Cardiac muscle cell (in vitro differentiated cells and primary cell): ENCODE data around the gene TMEM255B. TPM values are rescaled to one million over a fixed set of nuclear protein-coding genes. Genes with fewer than 3 reads are reported as not detected.
"Not testable (repeated sequence)": the region's sequence is repeated elsewhere in the genome, so short reads cannot be mapped to it uniquely, and the experiment has no call there.

Experiments used
- DNase-seq, 2 donors: peaks; one replicate each; pipeline versions ENCODE4 v3.0.0 to v3.0.0-alpha.2; 2010 to 2017; ENCODE audit warnings: low read depth in 1 of 2, low spot score in 1 of 2
- H3K27ac ChIP-seq: fragments of 200-600 bp; sonication (generic); 2 replicates; pipeline ENCODE4 v1.5.1; 2016
- H3K27me3 ChIP-seq: fragments of 200-600 bp; sonication (generic); 2 replicates; pipeline ENCODE4 v1.6.0; 2016; ENCODE audit warnings: control low read depth
- H3K36me3 ChIP-seq: fragments of 200-600 bp; sonication (generic); 2 replicates; pipeline ENCODE4 v1.5.1; 2016; ENCODE audit warnings: control low read depth
- H3K4me1 ChIP-seq: fragments of 200-600 bp; sonication (generic); 2 replicates; pipeline ENCODE4 v1.8.1; 2017; ENCODE audit warnings: low read depth, mild to moderate bottlenecking, mixed run types
- H3K4me3 ChIP-seq: fragments of 200-600 bp; sonication (generic); 2 replicates; pipeline ENCODE4 v1.5.1; 2016; ENCODE audit warnings: mild to moderate bottlenecking
- H3K9me3 ChIP-seq: fragments of 200-600 bp; sonication (generic); 2 replicates; pipeline ENCODE4 v1.5.1; 2017; ENCODE audit warnings: low read depth, mild to moderate bottlenecking, control low read depth
- polyA plus RNA-seq: library from polyadenylated mRNA; unstranded; fragments of >200 nt; fragmentation: Nextera tagmentation; extraction: Ambion mirVana; gene quantifications from 2 replicates; pipeline ENCODE4 v1.2.1, GENCODE V29; 2016
- total RNA-seq: library from RNA; depleted of rRNA; stranded (reverse); fragments of >200 nt; gene quantifications from 2 replicates; pipeline ENCODE4 v1.2.3, GENCODE V29; 2016
- TF ChIP-seq, protein P1 (sequence below): IDR thresholded peaks from 2 replicates; pipeline ENCODE4 v1.5.1; 2012; ENCODE audit warnings: low read depth, mild to moderate bottlenecking, low read length

Gene TMEM255B
- total and polyA plus RNA-seq, 2 experiments from 2014 or later = 0.17 TPM; not detected in 1

DNA sequence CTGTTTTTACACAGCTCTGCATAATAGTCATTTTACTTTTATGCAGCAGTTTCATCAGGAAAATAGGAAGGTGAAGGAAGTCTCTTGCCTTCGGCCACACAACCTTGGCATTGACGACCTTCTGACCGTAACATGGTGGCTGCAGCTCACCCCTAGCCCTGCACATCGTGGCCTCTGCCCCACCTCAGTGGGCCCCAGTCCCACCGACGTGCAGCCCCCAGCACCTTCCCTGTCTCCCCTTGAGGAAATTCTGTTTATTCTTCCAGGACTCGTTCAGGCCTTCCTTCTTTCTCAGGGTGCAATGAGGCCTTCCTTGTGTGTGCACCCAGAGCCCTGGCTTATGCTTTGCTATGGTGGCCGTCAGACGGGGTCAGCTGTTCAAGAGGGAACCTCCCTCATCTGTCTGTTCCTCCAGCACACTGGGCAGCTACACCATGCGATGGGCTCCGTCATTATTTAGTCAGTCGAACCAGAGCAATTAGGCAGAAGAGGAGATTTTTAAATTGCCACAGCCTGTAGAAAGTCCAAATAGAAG, 33.3 kb downstream of the TMEM255B start:
- no peak for DNase-seq
- Histone ChIP-seq H3K4me1 (no peaks in the 10 kb centered on the region), H3K36me3 (no peaks in the 10 kb centered on the region), H3K9me3 (no peaks in the 10 kb centered on the region), H3K4me3 (no peak overlapping the region), H3K27me3 (no peaks in the 10 kb centered on the region), H3K27ac (no peak overlapping the region)
- TF ChIP-seq, protein P1, sequence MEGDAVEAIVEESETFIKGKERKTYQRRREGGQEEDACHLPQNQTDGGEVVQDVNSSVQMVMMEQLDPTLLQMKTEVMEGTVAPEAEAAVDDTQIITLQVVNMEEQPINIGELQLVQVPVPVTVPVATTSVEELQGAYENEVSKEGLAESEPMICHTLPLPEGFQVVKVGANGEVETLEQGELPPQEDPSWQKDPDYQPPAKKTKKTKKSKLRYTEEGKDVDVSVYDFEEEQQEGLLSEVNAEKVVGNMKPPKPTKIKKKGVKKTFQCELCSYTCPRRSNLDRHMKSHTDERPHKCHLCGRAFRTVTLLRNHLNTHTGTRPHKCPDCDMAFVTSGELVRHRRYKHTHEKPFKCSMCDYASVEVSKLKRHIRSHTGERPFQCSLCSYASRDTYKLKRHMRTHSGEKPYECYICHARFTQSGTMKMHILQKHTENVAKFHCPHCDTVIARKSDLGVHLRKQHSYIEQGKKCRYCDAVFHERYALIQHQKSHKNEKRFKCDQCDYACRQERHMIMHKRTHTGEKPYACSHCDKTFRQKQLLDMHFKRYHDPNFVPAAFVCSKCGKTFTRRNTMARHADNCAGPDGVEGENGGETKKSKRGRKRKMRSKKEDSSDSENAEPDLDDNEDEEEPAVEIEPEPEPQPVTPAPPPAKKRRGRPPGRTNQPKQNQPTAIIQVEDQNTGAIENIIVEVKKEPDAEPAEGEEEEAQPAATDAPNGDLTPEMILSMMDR = no peak

DNA sequence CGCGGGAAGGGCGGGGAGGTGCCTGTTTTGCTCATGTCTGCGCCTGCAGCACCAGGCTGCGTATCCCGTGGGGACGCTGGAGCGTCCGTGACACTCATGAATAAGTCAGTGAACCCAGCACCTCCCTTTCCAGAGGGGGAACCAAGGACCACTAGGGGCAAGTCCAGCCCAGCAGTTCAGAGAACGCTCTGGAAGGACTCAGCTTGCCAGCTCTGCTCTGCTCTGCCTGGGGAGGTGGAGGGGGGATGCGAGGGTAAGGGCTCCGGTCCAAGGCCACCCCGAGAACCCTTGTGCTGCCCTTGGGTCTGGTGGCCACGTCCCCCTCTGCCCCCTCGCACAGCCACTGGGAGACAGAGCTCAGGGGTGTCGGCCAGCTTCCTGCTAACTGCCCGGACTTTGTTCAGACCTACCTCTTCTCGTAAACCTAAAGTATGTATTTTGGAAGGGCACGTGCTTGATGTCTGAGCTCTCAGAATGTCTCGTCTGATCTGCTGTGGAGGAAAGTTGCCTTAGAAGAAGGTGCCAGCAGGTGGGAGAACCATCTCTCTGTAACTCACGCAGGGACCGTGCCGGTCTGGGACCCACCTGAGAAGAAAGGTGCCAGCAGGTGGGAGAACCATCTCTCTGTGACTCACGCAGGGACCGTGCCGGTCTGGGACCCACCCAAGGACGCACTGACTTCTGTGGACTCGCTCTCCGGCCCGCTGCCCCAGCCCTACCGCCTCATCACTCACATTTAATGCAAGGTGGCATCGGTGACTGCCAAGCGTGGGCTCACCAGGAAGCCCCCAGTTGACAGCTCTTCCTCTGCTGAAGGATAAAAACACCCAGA, 34.1 kb downstream of the TMEM255B start:
- Histone ChIP-seq H3K4me1 (no peaks in the 10 kb centered on the region), H3K27ac (no peak overlapping the region), H3K4me3 (no peak overlapping the region), H3K27me3 (no peaks in the 10 kb centered on the region), H3K36me3 (no peaks in the 10 kb centered on the region), H3K9me3 (no peaks in the 10 kb centered on the region)
- no peak for DNase-seq
- TF ChIP-seq, protein P1 = no peak

DNA sequence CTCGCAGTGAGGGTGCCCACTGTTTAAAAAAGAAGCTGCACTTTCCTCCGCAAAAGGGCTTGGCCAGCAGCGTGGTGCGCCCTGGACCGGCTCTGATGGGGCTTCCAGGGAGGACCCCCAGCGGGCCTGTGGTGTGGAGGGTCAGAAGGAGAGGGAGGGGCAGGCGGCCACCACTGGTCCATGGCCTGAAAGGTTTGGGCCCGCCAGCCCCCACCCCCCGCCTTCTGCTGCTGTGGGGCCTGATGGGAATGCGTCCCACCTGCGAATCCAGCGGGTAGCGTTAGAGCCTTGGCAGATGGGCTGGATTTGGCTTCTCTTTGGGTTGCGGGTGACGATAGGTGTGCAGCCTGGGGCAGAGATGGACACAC, 34.7 kb downstream of the TMEM255B start:
- DNase-seq = no peak
- no peaks in the 10 kb centered on the region for H3K27me3 ChIP-seq
- no peaks in the 10 kb centered on the region for H3K36me3 ChIP-seq
- no peak overlapping the region for H3K27ac ChIP-seq
- TF ChIP-seq, protein P1 = no peak
- H3K4me1 ChIP-seq = no peaks in the 10 kb centered on the region
- no peak overlapping the region for H3K4me3 ChIP-seq
- H3K9me3 ChIP-seq = no peaks in the 10 kb centered on the region

DNA sequence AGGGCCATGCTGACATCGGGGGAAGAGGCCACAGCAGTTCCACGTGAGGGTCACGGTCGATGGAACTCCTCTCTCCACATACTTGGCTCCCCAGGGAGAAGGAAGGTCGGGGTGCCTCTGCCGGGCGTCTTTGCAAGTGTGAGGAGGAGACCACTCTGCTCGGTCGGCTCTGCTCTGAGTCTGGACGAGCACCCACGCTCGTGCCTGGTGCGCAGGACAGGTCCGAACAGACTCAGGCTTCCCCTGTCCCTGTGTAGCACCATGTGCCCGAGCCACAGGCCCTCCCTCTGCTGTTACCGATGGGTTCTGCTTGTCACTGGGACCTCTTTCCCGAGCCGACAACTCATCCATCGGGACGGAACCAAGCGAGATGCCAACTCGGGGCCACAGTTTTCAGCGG, 35.1 kb downstream of the TMEM255B start:
- DNase-seq = no peak
- Histone ChIP-seq H3K27me3 (no peaks in the 10 kb centered on the region), H3K4me3 (no peak overlapping the region), H3K36me3 (no peaks in the 10 kb centered on the region), H3K27ac (no peak overlapping the region), H3K9me3 (no peaks in the 10 kb centered on the region), H3K4me1 (no peaks in the 10 kb centered on the region)
- TF ChIP-seq, protein P1 = no peak

DNA sequence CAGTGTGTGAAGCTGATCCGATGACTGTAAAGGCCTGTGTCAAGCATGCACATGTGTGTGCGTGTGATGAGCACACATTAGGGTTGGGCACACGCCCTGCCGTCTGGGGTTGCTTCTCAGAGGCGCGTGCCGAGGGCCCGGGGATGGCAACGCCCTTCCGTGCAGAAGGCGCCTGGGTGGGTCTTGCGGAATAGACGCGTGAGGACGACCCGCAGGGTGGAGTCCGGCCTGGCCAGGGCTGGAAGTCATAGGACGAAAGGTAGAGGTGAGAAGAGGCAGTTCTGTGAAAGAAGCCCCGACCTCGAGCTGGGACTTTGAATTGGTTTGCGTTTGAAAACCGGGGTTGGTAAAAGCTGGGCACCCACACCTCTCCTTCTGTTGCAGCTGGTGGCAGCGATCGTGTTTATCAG, 35.7 kb downstream of the TMEM255B start:
- Histone ChIP-seq H3K36me3 (no peaks in the 10 kb centered on the region), H3K27ac (no peak overlapping the region), H3K4me3 (no peak overlapping the region), H3K4me1 (no peaks in the 10 kb centered on the region), H3K9me3 (no peaks in the 10 kb centered on the region), H3K27me3 (no peaks in the 10 kb centered on the region)
- TF ChIP-seq, protein P1 = no peak
- no peak for DNase-seq

DNA sequence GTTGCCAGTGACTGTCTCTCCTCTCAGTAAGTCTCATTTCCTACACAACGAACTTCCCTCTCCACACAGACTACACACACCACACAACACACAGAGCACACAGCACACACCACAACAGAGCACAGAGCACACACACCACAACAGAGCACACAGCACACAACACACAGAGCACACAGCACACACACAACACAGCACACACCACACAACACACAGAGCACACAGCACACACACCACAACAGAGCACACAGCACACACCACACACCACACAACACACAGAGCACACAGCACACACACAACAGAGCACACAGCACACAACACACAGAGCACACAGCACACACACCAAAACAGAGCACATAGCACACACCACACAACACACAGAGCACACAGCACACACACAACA, 36.3 kb downstream of the TMEM255B start:
- H3K36me3 ChIP-seq, H3K27me3 ChIP-seq, H3K9me3 ChIP-seq, H3K4me3 ChIP-seq, H3K27ac ChIP-seq, H3K4me1 ChIP-seq, DNase-seq: not testable (repeated sequence)
